ENCODE results near the gene ZIM2. TPM values are rescaled to one million over a fixed set of nuclear protein-coding genes. Genes with fewer than 3 reads are reported as not detected.
A peak's percentile ranks its signal among the peaks of the same experiment; 100 is the strongest.

ZIM2 gene
- total RNA-seq, 2 donors from 2014 or later: not detected

GRCh38 chr19:56811480-56811879 is 29.0 kb downstream of the ZIM2 start:
- no peak for DNase-seq (ENCODE audit: low spot score)
- no peaks in the 10 kb centered on the region for H3K4me1 Mint-ChIP-seq (ENCODE audit: low read depth in 2 of 2)
- no peak for ATAC-seq
- no peaks in the 10 kb centered on the region for H3K27me3 Mint-ChIP-seq
- H3K9me3 Mint-ChIP-seq: peaks cover 29% of the 10 kb centered on the region
- H3K36me3 Mint-ChIP-seq: peaks cover 1% of the 10 kb centered on the region
- H3K27ac Mint-ChIP-seq: no peak overlapping the region
- no peak overlapping the region for H3K4me3 Mint-ChIP-seq

- ATAC-seq: no peak
- Mint-ChIP-seq H3K27ac (no peak overlapping the region), H3K4me3 (no peak overlapping the region), H3K9me3 (peaks cover 23% of the 10 kb centered on the region), H3K27me3 (no peaks in the 10 kb centered on the region), H3K4me1 (ENCODE audit: low read depth in 2 of 2) (no peaks in the 10 kb centered on the region), H3K36me3 (no peaks in the 10 kb centered on the region)
- DNase-seq (ENCODE audit: low spot score): no peak
Measured at GRCh38 chr19:56810260-56810659, 30.3 kb downstream of the ZIM2 start.

GRCh38 chr19:56808717-56809392 is 31.7 kb downstream of the ZIM2 start:
- Mint-ChIP-seq H3K9me3 (peaks cover 16% of the 10 kb centered on the region), H3K27me3 (no peaks in the 10 kb centered on the region)
- ATAC-seq: no peak

GRCh38 chr19:56806639-56807038 is 33.9 kb downstream of the ZIM2 start:
- H3K36me3 Mint-ChIP-seq: peaks cover 2% of the 10 kb centered on the region
- peaks cover 13% of the 10 kb centered on the region for H3K9me3 Mint-ChIP-seq
- H3K4me1 Mint-ChIP-seq (ENCODE audit: low read depth in 2 of 2): no peaks in the 10 kb centered on the region
- no peak overlapping the region for H3K4me3 Mint-ChIP-seq
- H3K27ac Mint-ChIP-seq: no peak overlapping the region
- DNase-seq (ENCODE audit: low spot score): no peak
- no peak for ATAC-seq
- no peaks in the 10 kb centered on the region for H3K27me3 Mint-ChIP-seq

More at GRCh38 chr19:56808717-56809392, 31.7 kb downstream of the ZIM2 start:
- Mint-ChIP-seq H3K4me3 (no peak overlapping the region), H3K27ac (no peak overlapping the region), H3K36me3 (no peaks in the 10 kb centered on the region), H3K4me1 (ENCODE audit: low read depth in 2 of 2) (no peaks in the 10 kb centered on the region)
- DNase-seq (ENCODE audit: low spot score): no peak

GRCh38 chr19:56778351-56778750 is 62.2 kb downstream of the ZIM2 start:
- H3K4me3 Mint-ChIP-seq: no peak overlapping the region
- H3K27me3 Mint-ChIP-seq: no peaks in the 10 kb centered on the region
- DNase-seq (ENCODE audit: low spot score) (no peak), ATAC-seq (no peak)
- peaks cover 14% of the 10 kb centered on the region for H3K36me3 Mint-ChIP-seq
- H3K4me1 Mint-ChIP-seq (ENCODE audit: low read depth in 2 of 2): no peaks in the 10 kb centered on the region
- no peak overlapping the region for H3K27ac Mint-ChIP-seq
- H3K9me3 Mint-ChIP-seq: peaks cover 26% of the 10 kb centered on the region

- peaks cover 19% of the 10 kb centered on the region for H3K9me3 Mint-ChIP-seq
- no peaks in the 10 kb centered on the region for H3K27me3 Mint-ChIP-seq
- no peak for ATAC-seq
- no peak overlapping the region for H3K27ac Mint-ChIP-seq
- peaks cover 8 to 10% of the 10 kb centered on the region in 2 donors for H3K4me1 Mint-ChIP-seq (ENCODE audit: low read depth in 2 of 2)
- DNase-seq (ENCODE audit: low spot score): no peak
- peaks cover 18% of the 10 kb centered on the region for H3K36me3 Mint-ChIP-seq
- H3K4me3 Mint-ChIP-seq: no peak overlapping the region
Measured at GRCh38 chr19:56769650-56770049, 70.9 kb downstream of the ZIM2 start.

- no peak for ATAC-seq
- H3K4me1 Mint-ChIP-seq (ENCODE audit: low read depth in 2 of 2): peaks cover 8 to 10% of the 10 kb centered on the region in 2 donors
- peaks cover 19% of the 10 kb centered on the region for H3K9me3 Mint-ChIP-seq
- H3K36me3 Mint-ChIP-seq: peaks cover 24% of the 10 kb centered on the region
- no peak overlapping the region for H3K27ac Mint-ChIP-seq
- no peaks in the 10 kb centered on the region for H3K27me3 Mint-ChIP-seq
- peak overlapping the region; percentile 52 for H3K4me3 Mint-ChIP-seq
- DNase-seq (ENCODE audit: low spot score): no peak
Measured at GRCh38 chr19:56765137-56765536, 75.4 kb downstream of the ZIM2 start.

- ATAC-seq: no peak
Measured at GRCh38 chr19:56764196-56764695, 76.3 kb downstream of the ZIM2 start.

GRCh38 chr19:56760842-56761241 is 79.7 kb downstream of the ZIM2 start:
- H3K4me1 Mint-ChIP-seq (ENCODE audit: low read depth in 2 of 2): peaks cover 8 to 10% of the 10 kb centered on the region in 2 donors
- no peaks in the 10 kb centered on the region for H3K27me3 Mint-ChIP-seq
- no peak for ATAC-seq
- peaks cover 34% of the 10 kb centered on the region for H3K36me3 Mint-ChIP-seq
- H3K9me3 Mint-ChIP-seq: peaks cover 37% of the 10 kb centered on the region
- H3K27ac Mint-ChIP-seq: no peak overlapping the region
- DNase-seq (ENCODE audit: low spot score): no peak
- no peak overlapping the region for H3K4me3 Mint-ChIP-seq

More at GRCh38 chr19:56764196-56764695, 76.3 kb downstream of the ZIM2 start:
- no peak overlapping the region for H3K27ac Mint-ChIP-seq
- DNase-seq (ENCODE audit: low spot score): no peak
- H3K27me3 Mint-ChIP-seq: no peaks in the 10 kb centered on the region
- no peak overlapping the region for H3K4me3 Mint-ChIP-seq
- peaks cover 24% of the 10 kb centered on the region for H3K36me3 Mint-ChIP-seq
- H3K4me1 Mint-ChIP-seq (ENCODE audit: low read depth in 2 of 2): peaks cover 8 to 10% of the 10 kb centered on the region in 2 donors
- peaks cover 24% of the 10 kb centered on the region for H3K9me3 Mint-ChIP-seq

- H3K4me1 Mint-ChIP-seq (ENCODE audit: low read depth in 2 of 2): no peaks in the 10 kb centered on the region
- peaks cover 26% of the 10 kb centered on the region for H3K9me3 Mint-ChIP-seq
- no peak overlapping the region for H3K4me3 Mint-ChIP-seq
- DNase-seq (ENCODE audit: low spot score) (no peak), ATAC-seq (no peak)
- peaks cover 21% of the 10 kb centered on the region for H3K36me3 Mint-ChIP-seq
- no peaks in the 10 kb centered on the region for H3K27me3 Mint-ChIP-seq
- no peak overlapping the region for H3K27ac Mint-ChIP-seq
Measured at GRCh38 chr19:56759531-56759930, 81.0 kb downstream of the ZIM2 start.

GRCh38 chr19:56751078-56751489 is 89.4 kb downstream of the ZIM2 start:
- no peaks in the 10 kb centered on the region for H3K4me1 Mint-ChIP-seq (ENCODE audit: low read depth in 2 of 2)
- DNase-seq (ENCODE audit: low spot score) (no peak), ATAC-seq (no peak)
- H3K36me3 Mint-ChIP-seq: peaks cover 7% of the 10 kb centered on the region
- no peak overlapping the region for H3K4me3 Mint-ChIP-seq
- H3K27ac Mint-ChIP-seq: no peak overlapping the region
- H3K9me3 Mint-ChIP-seq: peaks cover 12% of the 10 kb centered on the region
- no peaks in the 10 kb centered on the region for H3K27me3 Mint-ChIP-seq

- DNase-seq (ENCODE audit: low spot score) (no peak), ATAC-seq (no peak)
- no peak overlapping the region for H3K4me3 Mint-ChIP-seq
- H3K36me3 Mint-ChIP-seq: peaks cover 7% of the 10 kb centered on the region
- peaks cover 12% of the 10 kb centered on the region for H3K9me3 Mint-ChIP-seq
- H3K4me1 Mint-ChIP-seq (ENCODE audit: low read depth in 2 of 2): no peaks in the 10 kb centered on the region
- H3K27me3 Mint-ChIP-seq: no peaks in the 10 kb centered on the region
- no peak overlapping the region for H3K27ac Mint-ChIP-seq
Measured at GRCh38 chr19:56750658-56751057, 89.9 kb downstream of the ZIM2 start.

- no peak overlapping the region for H3K4me3 Mint-ChIP-seq
- H3K36me3 Mint-ChIP-seq: peaks cover 18% of the 10 kb centered on the region
- H3K27me3 Mint-ChIP-seq: no peaks in the 10 kb centered on the region
- peaks cover 21% of the 10 kb centered on the region for H3K9me3 Mint-ChIP-seq
- ATAC-seq: no peak
- H3K4me1 Mint-ChIP-seq (ENCODE audit: low read depth in 2 of 2): no peaks in the 10 kb centered on the region
- no peak for DNase-seq (ENCODE audit: low spot score)
- H3K27ac Mint-ChIP-seq: no peak overlapping the region
Measured at GRCh38 chr19:56748378-56748777, 92.1 kb downstream of the ZIM2 start.

GRCh38 chr19:56746367-56746766 is 94.2 kb downstream of the ZIM2 start:
- H3K27ac Mint-ChIP-seq: no peak overlapping the region
- no peak for ATAC-seq

GRCh38 chr19:56740501-56740900 is 100.0 kb downstream of the ZIM2 start:
- Mint-ChIP-seq H3K27me3 (no peaks in the 10 kb centered on the region), H3K27ac (no peak overlapping the region), H3K4me3 (no peak overlapping the region), H3K9me3 (peaks cover 25% of the 10 kb centered on the region), H3K4me1 (ENCODE audit: low read depth in 2 of 2) (no peaks in the 10 kb centered on the region), H3K36me3 (peaks cover 34% of the 10 kb centered on the region)
- no peak for DNase-seq (ENCODE audit: low spot score)
- no peak for ATAC-seq

More at GRCh38 chr19:56746367-56746766, 94.2 kb downstream of the ZIM2 start:
- no peak for DNase-seq (ENCODE audit: low spot score)
- Mint-ChIP-seq H3K4me3 (no peak overlapping the region), H3K36me3 (peaks cover 22% of the 10 kb centered on the region), H3K27me3 (no peaks in the 10 kb centered on the region), H3K4me1 (ENCODE audit: low read depth in 2 of 2) (no peaks in the 10 kb centered on the region), H3K9me3 (peaks cover 25% of the 10 kb centered on the region)

Measured in natural killer cell treated with Interleukin-12 subunit alpha and Interleukin-12 subunit beta and Interleukin-15 and Interleukin-18, amount 100 ng/mL, for 72 hours (primary cell).